H1 (cell line): Measurements from ENCODE around the gene RAMACL. TPM values are rescaled to one million over a fixed set of nuclear protein-coding genes. Genes with fewer than 3 reads are reported as not detected.

Source experiments
- CTCF ChIA-PET: fragments of 300-600 bp; sonication (Branson Sonifier 250); formaldehyde crosslinking; loops from one replicate; lab custom pipeline; 2021; ENCODE audit not compliant: partially characterized antibody; lab: Charles Lee
- POLR2A ChIA-PET: fragments of 300-600 bp; sonication (Branson Sonifier 250); formaldehyde crosslinking; loops from one replicate; lab custom pipeline; 2021; ENCODE audit warnings: inconsistent platforms; ENCODE audit not compliant: partially characterized antibody; lab: Charles Lee
- DNase-seq, 2 experiments: peaks; one replicate each; pipeline versions ENCODE4 v3.0.0 to v3.0.0-alpha.2; 2010 to 2022; ENCODE audit warnings: low spot score in 2 of 2, low read depth in 1 of 2, mixed read lengths in 1 of 2
- FAIRE-seq: peaks from 2 replicates; lab custom pipeline; 2011; peaks lifted over from hg19 to GRCh38; lab: Jason Lieb, UNC
- H2AFZ ChIP-seq: 2 replicates; pipeline ENCODE4 v1.8.1; 2012; ENCODE audit warnings: low read length, inconsistent platforms
- H2AK5ac ChIP-seq: 2 replicates; pipeline ENCODE4 v1.6.1; 2013; ENCODE audit warnings: low read depth, low read length
- H2BK120ac ChIP-seq: replicated peaks from 2 replicates; pipeline ENCODE3; 2013; ENCODE audit warnings: low read depth, low read length, inconsistent platforms
- H2BK12ac ChIP-seq: 2 replicates; pipeline ENCODE4 v1.6.1; 2013; ENCODE audit warnings: low read depth, low read length
- H2BK15ac ChIP-seq: 2 replicates; pipeline ENCODE4 v1.6.1; 2013; ENCODE audit warnings: low read length
- H2BK20ac ChIP-seq: 2 replicates; pipeline ENCODE4 v1.6.1; 2013; ENCODE audit warnings: low read length
- H2BK5ac ChIP-seq: 2 replicates; pipeline ENCODE4 v1.6.1; 2013; ENCODE audit warnings: low read depth, low read length
- H3K14ac ChIP-seq: 2 replicates; pipeline ENCODE4 v1.6.1; 2013; ENCODE audit warnings: inconsistent platforms; ENCODE audit not compliant: insufficient read length
- H3K18ac ChIP-seq: 2 replicates; pipeline ENCODE4 v1.6.1; 2013; ENCODE audit warnings: low read length; ENCODE audit errors: extremely low read depth
- H3K23ac ChIP-seq: 2 replicates; pipeline ENCODE4 v1.6.1; 2013; ENCODE audit warnings: inconsistent platforms; ENCODE audit not compliant: insufficient read length
- H3K23me2 ChIP-seq: 2 replicates; pipeline ENCODE4 v1.6.1; 2013; ENCODE audit warnings: low read depth, low read length
- H3K27ac ChIP-seq: 2 replicates; pipeline ENCODE4 v1.6.1; 2011; ENCODE audit warnings: low read depth, low read length, inconsistent platforms
- H3K27me3 ChIP-seq, 4 experiments: replicated peaks in 1 of 4; 1 replicate in 1 of 4; 2 replicates in 3 of 4; pipeline versions ENCODE4 v1.6.1 to v1.8.1; 2011 to 2013; ENCODE audit warnings: low read length in 3 of 4, mild to moderate bottlenecking in 3 of 4, inconsistent platforms in 2 of 4, mixed read lengths in 2 of 4, moderate library complexity in 1 of 4; ENCODE audit not compliant: control insufficient read depth in 3 of 4, insufficient read depth in 3 of 4; ENCODE audit errors: extremely low read depth in 1 of 4
- H3K36me3 ChIP-seq, 4 experiments: 2 replicates each; pipeline versions ENCODE4 v1.6.1 to v1.8.1; 2011 to 2013; ENCODE audit warnings: mild to moderate bottlenecking in 4 of 4, low read length in 3 of 4, moderate library complexity in 2 of 4, control low read depth in 1 of 4, inconsistent platforms in 1 of 4; ENCODE audit not compliant: insufficient read depth in 4 of 4, control insufficient read depth in 2 of 4
- H3K4ac ChIP-seq: replicated peaks from 2 replicates; pipeline ENCODE3; 2013; ENCODE audit warnings: low read length, low read depth, mixed read lengths, inconsistent platforms; ENCODE audit not compliant: insufficient read length
- H3K4me1 ChIP-seq, 4 experiments: replicated peaks in 1 of 4; 1 replicate in 1 of 4; 2 replicates in 3 of 4; pipeline versions ENCODE4 v1.6.1 to v1.8.1; 2011 to 2013; ENCODE audit warnings: low read length in 3 of 4, inconsistent platforms in 2 of 4, mixed read lengths in 1 of 4; ENCODE audit not compliant: insufficient read depth in 4 of 4, control insufficient read depth in 3 of 4
- H3K4me2 ChIP-seq, 2 experiments: 2 replicates each; pipeline versions ENCODE4 v1.6.1 to v1.8.1; 2011 to 2013; ENCODE audit warnings: low read depth in 2 of 2, low read length in 2 of 2, control low read depth in 1 of 2, inconsistent platforms in 1 of 2, mild to moderate bottlenecking in 1 of 2; ENCODE audit not compliant: insufficient read depth in 1 of 2
- H3K4me3 ChIP-seq, 4 experiments: fragments of 200-600, 300-600 bp in 1 of 4; sonication (generic), shearing (Covaris generic), sonication (Bioruptor Twin) in 1 of 4; 2 replicates each; pipeline versions ENCODE4 v1.5.1 to v1.8.1; 2011 to 2016; ENCODE audit warnings: low read length in 4 of 4, low read depth in 3 of 4, control low read depth in 2 of 4, inconsistent platforms in 2 of 4, mild to moderate bottlenecking in 2 of 4, mixed read lengths in 1 of 4, moderate library complexity in 1 of 4; ENCODE audit not compliant: insufficient read depth in 2 of 4; ENCODE audit errors: extremely low read depth in 1 of 4
- H3K56ac ChIP-seq: replicated peaks from 2 replicates; pipeline ENCODE3; 2013; ENCODE audit warnings: low read depth, mild to moderate bottlenecking, mixed read lengths, low read length, inconsistent platforms; ENCODE audit not compliant: insufficient read length
- H3K79me1 ChIP-seq: 2 replicates; pipeline ENCODE4 v1.6.1; 2013; ENCODE audit warnings: low read depth, low read length, control low read depth
- H3K79me2 ChIP-seq, 2 experiments: 2 replicates each; pipeline versions ENCODE4 v1.6.1 to v1.8.1; 2012 to 2013; ENCODE audit warnings: low read length in 2 of 2, mild to moderate bottlenecking in 2 of 2, inconsistent platforms in 1 of 2; ENCODE audit not compliant: insufficient read depth in 2 of 2, control insufficient read depth in 1 of 2
- H3K9ac ChIP-seq, 4 experiments: replicated peaks in 1 of 4; 1 replicate in 1 of 4; 2 replicates in 3 of 4; pipeline versions ENCODE4 v1.6.1 to v1.8.1; 2011 to 2013; ENCODE audit warnings: low read depth in 3 of 4, low read length in 3 of 4, control low read depth in 2 of 4, mild to moderate bottlenecking in 2 of 4, moderate library complexity in 2 of 4, inconsistent platforms in 1 of 4; ENCODE audit errors: extremely low read depth in 1 of 4
- H3K9me3 ChIP-seq, 2 experiments: 2 replicates each; pipeline versions ENCODE4 v1.6.1 to v1.8.1; 2012 to 2013; ENCODE audit warnings: mild to moderate bottlenecking in 2 of 2, moderate library complexity in 2 of 2, control low read depth in 1 of 2, inconsistent platforms in 1 of 2, low read depth in 1 of 2, low read length in 1 of 2, mixed read lengths in 1 of 2; ENCODE audit not compliant: insufficient read depth in 2 of 2
- H4K20me1 ChIP-seq, 2 experiments: replicated peaks in 1 of 2; 2 replicates each; pipeline versions ENCODE3 to v1.8.1; 2011 to 2013; ENCODE audit warnings: inconsistent platforms in 2 of 2, low read length in 2 of 2, mild to moderate bottlenecking in 1 of 2; ENCODE audit not compliant: insufficient read depth in 2 of 2, control insufficient read depth in 1 of 2
- H4K5ac ChIP-seq: 2 replicates; pipeline ENCODE4 v1.6.1; 2013; ENCODE audit warnings: low read length, low read depth, mixed read lengths, inconsistent platforms; ENCODE audit not compliant: insufficient read length
- H4K8ac ChIP-seq: 2 replicates; pipeline ENCODE4 v1.8.0; 2013; ENCODE audit warnings: mild to moderate bottlenecking, moderate library complexity, low read length, inconsistent platforms; ENCODE audit not compliant: insufficient read depth; ENCODE audit errors: extremely low read depth
- H4K91ac ChIP-seq: replicated peaks from 2 replicates; pipeline ENCODE3; 2013; ENCODE audit warnings: low read length, mixed read lengths, inconsistent platforms; ENCODE audit not compliant: insufficient read length
- CBX5 ChIP-seq: fragments of 300-800, 300-1000 bp; sonication (generic); IDR thresholded peaks from 2 replicates; pipeline ENCODE4 v1.7.1; 2016; ENCODE audit warnings: antibody characterized with exemption, low read length, low read depth
- EGR1 ChIP-seq: IDR thresholded peaks from 2 replicates; pipeline ENCODE4 v1.6.1; 2011; ENCODE audit warnings: low read depth, low read length, borderline replicate concordance
- EP300 ChIP-seq, 2 experiments: IDR thresholded peaks; 1 replicate in 1 of 2; 2 replicates in 1 of 2; pipeline ENCODE4 v1.6.1; 2011 to 2012; ENCODE audit warnings: low read depth in 2 of 2, low read length in 2 of 2, mild to moderate bottlenecking in 2 of 2, borderline replicate concordance in 1 of 2, inconsistent platforms in 1 of 2, moderate library complexity in 1 of 2
- MAFK ChIP-seq: IDR thresholded peaks from 2 replicates; pipeline ENCODE4 v1.6.1; 2012; ENCODE audit warnings: low read depth, mild to moderate bottlenecking, improper control_type of control experiment, low read length
- POLR2A ChIP-seq, 2 experiments: IDR thresholded peaks; 1 replicate in 1 of 2; 2 replicates in 1 of 2; pipeline ENCODE4 v1.6.1; 2011; ENCODE audit warnings: low read depth in 2 of 2, low read length in 2 of 2, mild to moderate bottlenecking in 2 of 2; ENCODE audit errors: control extremely low read depth in 1 of 2
- RNF2 ChIP-seq: fragments of 200-900, 300-1000 bp; sonication (generic); IDR thresholded peaks from 2 replicates; pipeline ENCODE4 v1.7.1; 2016; ENCODE audit warnings: borderline replicate concordance, low read depth, mild to moderate bottlenecking, antibody characterized with exemption, low read length; ENCODE audit not compliant: poor library complexity, severe bottlenecking; ENCODE audit errors: missing control alignments
- RXRA ChIP-seq: IDR thresholded peaks from 2 replicates; pipeline ENCODE4 v1.6.1; 2011; ENCODE audit warnings: low read depth, mild to moderate bottlenecking, low read length, moderate library complexity; ENCODE audit not compliant: insufficient read depth
- SIRT6 ChIP-seq: IDR thresholded peaks from one replicate; pipeline ENCODE4 v1.7.1; 2012; ENCODE audit warnings: low read length, inconsistent platforms
- SP1 ChIP-seq: IDR thresholded peaks from 2 replicates; pipeline ENCODE4 v1.6.1; 2011; ENCODE audit warnings: low read depth, low read length
- SP2 ChIP-seq: IDR thresholded peaks from 2 replicates; pipeline ENCODE4 v1.6.1; 2012; ENCODE audit warnings: mild to moderate bottlenecking, low read length, inconsistent platforms
- SUZ12 ChIP-seq: fragments of 200-600 bp; sonication (generic); IDR thresholded peaks from 2 replicates; pipeline ENCODE4 v1.6.1; 2012; ENCODE audit warnings: mild to moderate bottlenecking, inconsistent platforms, low read length, moderate library complexity, mixed read lengths
- TAF7 ChIP-seq: optimal IDR thresholded peaks from 2 replicates; pipeline ENCODE3; 2011; ENCODE audit warnings: low read depth, mild to moderate bottlenecking, inconsistent platforms, low read length, moderate library complexity, borderline replicate concordance
- TBP ChIP-seq: IDR thresholded peaks from 2 replicates; pipeline ENCODE4 v1.6.1; 2011; ENCODE audit warnings: low read depth, low read length, improper control_type of control experiment
- WGBS, 2 experiments: shearing (Covaris generic) in 1 of 2; methylation state at CpG; one replicate each; pipeline versions ENCODE4 v1.1.6 to v1.1.7; 2013 to 2015; ENCODE audit warnings: low lambda C conversion rate in 2 of 2, mixed read lengths in 2 of 2, inconsistent platforms in 1 of 2, low coverage in 1 of 2, missing lambda C conversion rate in 1 of 2; ENCODE audit not compliant: insufficient replicate concordance in 2 of 2, insufficient coverage in 1 of 2, insufficient read length in 1 of 2; ENCODE audit errors: extremely low coverage in 1 of 2, missing lambda C conversion rate in 1 of 2; 5-methylcytosine and 5-hydroxymethylcytosine counted together
- polyA plus RNA-seq, 7 experiments: library from polyadenylated mRNA; depleted of rRNA in 3 of 7; stranded (reverse) in 5 of 7; unstranded in 2 of 7; fragments of >200 nt in 5 of 7; fragments of 200-250 nt in 2 of 7; gene quantifications; 1 replicate in 5 of 7; 2 replicates in 1 of 7; 4 replicates in 1 of 7; pipeline versions ENCODE4 v1.2.1 to v1.2.3, GENCODE V29; 2011 to 2013; ENCODE audit warnings: missing spikeins in 2 of 7, mixed read lengths in 2 of 7
- total RNA-seq: library from RNA; stranded (reverse); fragmentation: NEBNext Ultra II Directional; extraction: Animal tissue kit (Norgen Biotek cat#: 25700); gene quantifications from 2 replicates; pipeline ENCODE4 v1.2.1, GENCODE V29; 2021

RAMACL gene
- total and polyA plus RNA-seq, 2 of the 8 experiments (the other 6 are each of a cell fraction or from before 2014, with no cell fraction given) = 0.23 to 0.97 TPM

DNA sequence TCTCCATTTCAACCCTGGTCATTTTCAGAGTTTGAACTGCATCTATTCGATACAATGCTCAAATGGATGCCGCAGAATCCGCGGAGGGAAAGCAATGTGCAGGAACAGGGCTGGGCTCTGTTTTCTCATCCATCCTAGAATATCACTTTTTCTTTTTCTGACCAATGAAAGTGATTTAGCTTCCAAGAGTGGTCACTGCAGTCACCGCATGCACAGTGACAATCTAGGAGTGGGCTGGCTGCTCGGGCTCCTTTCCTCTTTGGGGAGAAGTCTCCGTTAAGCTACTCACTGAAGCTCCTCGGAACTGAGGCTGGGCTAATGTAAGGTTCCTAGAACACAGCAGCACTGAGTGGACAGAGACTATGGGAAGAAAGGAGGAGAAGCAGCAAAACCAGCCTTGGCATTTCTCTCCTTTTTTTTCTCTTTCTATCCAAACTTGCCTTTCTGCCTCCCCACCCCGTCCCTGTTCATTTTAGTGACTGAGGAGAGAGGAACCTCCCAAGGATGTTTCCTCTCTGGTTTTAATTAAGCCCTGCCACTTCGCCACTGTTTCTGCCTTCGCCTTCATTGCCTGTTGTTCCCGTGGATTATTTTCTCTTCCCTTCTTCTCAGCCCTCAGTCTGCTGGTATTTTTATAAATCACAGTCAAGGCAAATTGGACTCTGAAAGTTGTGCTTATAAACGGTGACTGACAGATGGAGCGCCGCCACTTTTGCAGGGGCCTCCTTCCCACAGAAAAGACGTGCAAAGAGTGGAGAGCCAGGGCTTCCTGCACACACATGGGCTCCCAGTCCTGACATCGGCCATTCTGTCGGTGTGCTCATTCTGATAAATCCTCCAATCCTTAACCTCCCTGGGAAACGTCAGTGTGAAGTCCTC is 41.1 kb downstream of the RAMACL start:
- no peak overlapping the region for H3K27ac ChIP-seq
- CTCF ChIA-PET = interaction anchor here (0.6 to 1.8 kb wide), 6 partner anchors 10 to 662 kb away, joined by 3 to 4 read pairs (median 3); no protein-coding TSS in a partner anchor
- H2AK5ac ChIP-seq = no peak overlapping the region
- H2BK5ac ChIP-seq = no peak overlapping the region
- H3K4me2 ChIP-seq = no peak overlapping the region
- H3K4me3 ChIP-seq = no peak overlapping the region
- FAIRE-seq = no peak
- H2BK12ac ChIP-seq = no peak overlapping the region
- no peak overlapping the region for H2AFZ ChIP-seq
- H3K56ac ChIP-seq = no peak overlapping the region
- DNase-seq = no peak
- H3K18ac ChIP-seq = no peak overlapping the region
- peaks cover 3% of the 10 kb centered on the region for H3K79me1 ChIP-seq
- H2BK20ac ChIP-seq = no peak overlapping the region
- H4K5ac ChIP-seq = no peak overlapping the region
- H2BK120ac ChIP-seq = no peak overlapping the region
- H4K20me1 ChIP-seq = no peaks in the 10 kb centered on the region
- no peaks in the 10 kb centered on the region for H3K36me3 ChIP-seq
- H3K14ac ChIP-seq = no peak overlapping the region
- no peaks in the 10 kb centered on the region for H3K23me2 ChIP-seq
- POLR2A ChIA-PET = no interaction called here
- no peaks in the 10 kb centered on the region for H3K9me3 ChIP-seq
- WGBS, 2 experiments = 87% methylated on average over 18 of the region's 19 CpGs; no CpG with 5 or more reads in 1 of the 2 experiments
- no peak overlapping the region for H3K9ac ChIP-seq
- H2BK15ac ChIP-seq = no peak overlapping the region
- H3K4me1 ChIP-seq = peaks cover 4 to 13% (median 6%) of the 10 kb centered on the region in 4 experiments; a peak in 4 of 7 replicates
- no peak overlapping the region for H4K91ac ChIP-seq
- no peak overlapping the region for H3K4ac ChIP-seq
- H4K8ac ChIP-seq = no peak overlapping the region
- no peaks in the 10 kb centered on the region; a peak in 2 of 4 replicates for H3K79me2 ChIP-seq
- no peaks in the 10 kb centered on the region for H3K27me3 ChIP-seq
- H3K23ac ChIP-seq = no peak overlapping the region
- no peak for TF ChIP-seq SP1
- TF ChIP-seq SIRT6 = no peak
- no peak for TF ChIP-seq CBX5
- no peak for TF ChIP-seq MAFK
- TF ChIP-seq SP2 = no peak
- no peak for TF ChIP-seq TBP
- no peak for TF ChIP-seq EP300 (IDR thresholded peaks at IDR 0.05; ENCODE audit: borderline replicate concordance in 1 of 2, low read depth in 2 of 2, low read length in 2 of 2)
- TF ChIP-seq RXRA = no peak
- no peak for TF ChIP-seq EGR1
- TF ChIP-seq RNF2 = no peak
- no peak for TF ChIP-seq SUZ12
- no peak for TF ChIP-seq TAF7
- TF ChIP-seq POLR2A (IDR thresholded peaks at IDR 0.05; ENCODE audit: control extremely low read depth in 1 of 2, low read depth in 2 of 2, low read length in 2 of 2) = no peak
